ENCODE data around the gene ZYX. TPM values are rescaled to one million over a fixed set of nuclear protein-coding genes. Genes with fewer than 3 reads are reported as not detected.
"Not testable (repeated sequence)": the region's sequence is repeated elsewhere in the genome, so short reads cannot be mapped to it uniquely, and the experiment has no call there.

Gene ZYX
- total RNA-seq, 2 donors from 2014 or later = 55.8 to 256 TPM

- H3K27ac ChIP-seq = no peak overlapping the region
- TF ChIP-seq CTCF (IDR thresholded peaks at IDR 0.05) (no peak), POLR2A (IDR thresholded peaks at IDR 0.05) (no peak), POLR2AphosphoS5 (IDR thresholded peaks at IDR 0.05) (no peak)
- no peaks in the 10 kb centered on the region for H3K9me3 ChIP-seq
- no peak for DNase-seq (ENCODE audit: low spot score)
- 26% methylated on average over 6 of the region's 6 CpGs for WGBS
- H3K27me3 ChIP-seq (replicated peaks; ENCODE audit: insufficient read depth) = no peaks in the 10 kb centered on the region
- no peak overlapping the region for H3K4me3 ChIP-seq
- no peaks in the 10 kb centered on the region for H3K4me1 ChIP-seq (replicated peaks)
- intact Hi-C loops (cut with DNase I) = no loop called here
- H3K36me3 ChIP-seq = no peaks in the 10 kb centered on the region
Observed at GRCh38 chr7:143410521-143411004, 29.4 kb downstream of the ZYX start.

GRCh38 chr7:143411976-143412708 is 31.0 kb downstream of the ZYX start:
- no peak overlapping the region for H3K27ac ChIP-seq
- no peak for DNase-seq (ENCODE audit: low spot score)
- TF ChIP-seq POLR2A (IDR thresholded peaks at IDR 0.05) = no peak
- TF ChIP-seq POLR2AphosphoS5 (IDR thresholded peaks at IDR 0.05) = no peak
- no peak for TF ChIP-seq CTCF (IDR thresholded peaks at IDR 0.05)
- H3K4me1 ChIP-seq (replicated peaks) = no peaks in the 10 kb centered on the region
- H3K4me3 ChIP-seq = no peak overlapping the region
- H3K9me3 ChIP-seq = no peaks in the 10 kb centered on the region
- WGBS = 78% methylated on average over 5 of the region's 5 CpGs
- H3K27me3 ChIP-seq (replicated peaks; ENCODE audit: insufficient read depth) = no peaks in the 10 kb centered on the region
- intact Hi-C loops (cut with DNase I) = no loop called here
- H3K36me3 ChIP-seq = no peaks in the 10 kb centered on the region

GRCh38 chr7:143413123-143413522 is 32.0 kb downstream of the ZYX start:
- intact Hi-C loops (cut with DNase I) = no loop called here
- no peak for DNase-seq (ENCODE audit: low spot score)
- H3K27ac ChIP-seq = no peak overlapping the region
- no peak overlapping the region for H3K4me3 ChIP-seq
- H3K27me3 ChIP-seq (replicated peaks; ENCODE audit: insufficient read depth) = no peaks in the 10 kb centered on the region
- no peaks in the 10 kb centered on the region for H3K36me3 ChIP-seq
- TF ChIP-seq POLR2A (IDR thresholded peaks at IDR 0.05) = no peak
- H3K4me1 ChIP-seq (replicated peaks) = no peaks in the 10 kb centered on the region
- no peaks in the 10 kb centered on the region for H3K9me3 ChIP-seq
- 69% methylated on average over 8 of the region's 8 CpGs for WGBS

- intact Hi-C loops (cut with DNase I) = loop anchor here (5.0 kb wide), 3 partner anchors 38 to 173 kb away; no protein-coding TSS in a partner anchor
- not testable (repeated sequence) for H3K4me3 ChIP-seq; H3K27me3 ChIP-seq (replicated peaks; ENCODE audit: insufficient read depth); H3K9me3 ChIP-seq; DNase-seq (ENCODE audit: low spot score); H3K36me3 ChIP-seq; H3K4me1 ChIP-seq (replicated peaks); H3K27ac ChIP-seq
- 85% methylated on average over 7 of the region's 7 CpGs for WGBS
Observed at GRCh38 chr7:143415209-143415608, 34.1 kb downstream of the ZYX start.

GRCh38 chr7:143415742-143416397 is 34.7 kb downstream of the ZYX start:
- DNase-seq (ENCODE audit: low spot score) = no peak
- no peaks in the 10 kb centered on the region for H3K9me3 ChIP-seq
- H3K4me3 ChIP-seq = peak overlapping the region in 1 of 2 donors; percentile 0
- no peak for TF ChIP-seq CTCF (IDR thresholded peaks at IDR 0.05)
- TF ChIP-seq POLR2A (IDR thresholded peaks at IDR 0.05) = no peak
- TF ChIP-seq POLR2AphosphoS5 (IDR thresholded peaks at IDR 0.05) = peak; percentile 48
- H3K27ac ChIP-seq = peak overlapping the region; percentile 38 to 49
- H3K4me1 ChIP-seq (replicated peaks) = no peaks in the 10 kb centered on the region
- WGBS = 42% methylated on average over 8 of the region's 8 CpGs
- H3K36me3 ChIP-seq = no peaks in the 10 kb centered on the region
- intact Hi-C loops (cut with DNase I) = loop anchor here (5.0 kb wide), 3 partner anchors 39 to 174 kb away; no protein-coding TSS in a partner anchor
- no peaks in the 10 kb centered on the region for H3K27me3 ChIP-seq (replicated peaks; ENCODE audit: insufficient read depth)
